H1 (cell line): ENCODE data around the gene ELFN2. TPM values are rescaled to one million over a fixed set of nuclear protein-coding genes. Genes with fewer than 3 reads are reported as not detected.

Source experiments
- CTCF ChIA-PET: fragments of 300-600 bp; sonication (Branson Sonifier 250); formaldehyde crosslinking; loops from one replicate; lab custom pipeline; 2021; ENCODE audit not compliant: partially characterized antibody; lab: Charles Lee
- POLR2A ChIA-PET: fragments of 300-600 bp; sonication (Branson Sonifier 250); formaldehyde crosslinking; loops from one replicate; lab custom pipeline; 2021; ENCODE audit warnings: inconsistent platforms; ENCODE audit not compliant: partially characterized antibody; lab: Charles Lee
- DNase-seq, 2 experiments: peaks; one replicate each; pipeline versions ENCODE4 v3.0.0 to v3.0.0-alpha.2; 2010 to 2022; ENCODE audit warnings: low spot score in 2 of 2, low read depth in 1 of 2, mixed read lengths in 1 of 2
- FAIRE-seq: peaks from 2 replicates; lab custom pipeline; 2011; peaks lifted over from hg19 to GRCh38; lab: Jason Lieb, UNC
- H2AFZ ChIP-seq: 2 replicates; pipeline ENCODE4 v1.8.1; 2012; ENCODE audit warnings: low read length, inconsistent platforms
- H2AK5ac ChIP-seq: 2 replicates; pipeline ENCODE4 v1.6.1; 2013; ENCODE audit warnings: low read depth, low read length
- H2BK120ac ChIP-seq: replicated peaks from 2 replicates; pipeline ENCODE3; 2013; ENCODE audit warnings: low read depth, low read length, inconsistent platforms
- H2BK12ac ChIP-seq: 2 replicates; pipeline ENCODE4 v1.6.1; 2013; ENCODE audit warnings: low read depth, low read length
- H2BK15ac ChIP-seq: 2 replicates; pipeline ENCODE4 v1.6.1; 2013; ENCODE audit warnings: low read length
- H2BK20ac ChIP-seq: 2 replicates; pipeline ENCODE4 v1.6.1; 2013; ENCODE audit warnings: low read length
- H2BK5ac ChIP-seq: 2 replicates; pipeline ENCODE4 v1.6.1; 2013; ENCODE audit warnings: low read depth, low read length
- H3K14ac ChIP-seq: 2 replicates; pipeline ENCODE4 v1.6.1; 2013; ENCODE audit warnings: inconsistent platforms; ENCODE audit not compliant: insufficient read length
- H3K18ac ChIP-seq: 2 replicates; pipeline ENCODE4 v1.6.1; 2013; ENCODE audit warnings: low read length; ENCODE audit errors: extremely low read depth
- H3K23ac ChIP-seq: 2 replicates; pipeline ENCODE4 v1.6.1; 2013; ENCODE audit warnings: inconsistent platforms; ENCODE audit not compliant: insufficient read length
- H3K23me2 ChIP-seq: 2 replicates; pipeline ENCODE4 v1.6.1; 2013; ENCODE audit warnings: low read depth, low read length
- H3K27ac ChIP-seq: 2 replicates; pipeline ENCODE4 v1.6.1; 2011; ENCODE audit warnings: low read depth, low read length, inconsistent platforms
- H3K27me3 ChIP-seq, 4 experiments: replicated peaks in 1 of 4; 1 replicate in 1 of 4; 2 replicates in 3 of 4; pipeline versions ENCODE4 v1.6.1 to v1.8.1; 2011 to 2013; ENCODE audit warnings: low read length in 3 of 4, mild to moderate bottlenecking in 3 of 4, inconsistent platforms in 2 of 4, mixed read lengths in 2 of 4, moderate library complexity in 1 of 4; ENCODE audit not compliant: control insufficient read depth in 3 of 4, insufficient read depth in 3 of 4; ENCODE audit errors: extremely low read depth in 1 of 4
- H3K36me3 ChIP-seq, 4 experiments: 2 replicates each; pipeline versions ENCODE4 v1.6.1 to v1.8.1; 2011 to 2013; ENCODE audit warnings: mild to moderate bottlenecking in 4 of 4, low read length in 3 of 4, moderate library complexity in 2 of 4, control low read depth in 1 of 4, inconsistent platforms in 1 of 4; ENCODE audit not compliant: insufficient read depth in 4 of 4, control insufficient read depth in 2 of 4
- H3K4ac ChIP-seq: replicated peaks from 2 replicates; pipeline ENCODE3; 2013; ENCODE audit warnings: low read length, low read depth, mixed read lengths, inconsistent platforms; ENCODE audit not compliant: insufficient read length
- H3K4me1 ChIP-seq, 4 experiments: replicated peaks in 1 of 4; 1 replicate in 1 of 4; 2 replicates in 3 of 4; pipeline versions ENCODE4 v1.6.1 to v1.8.1; 2011 to 2013; ENCODE audit warnings: low read length in 3 of 4, inconsistent platforms in 2 of 4, mixed read lengths in 1 of 4; ENCODE audit not compliant: insufficient read depth in 4 of 4, control insufficient read depth in 3 of 4
- H3K4me2 ChIP-seq, 2 experiments: 2 replicates each; pipeline versions ENCODE4 v1.6.1 to v1.8.1; 2011 to 2013; ENCODE audit warnings: low read depth in 2 of 2, low read length in 2 of 2, control low read depth in 1 of 2, inconsistent platforms in 1 of 2, mild to moderate bottlenecking in 1 of 2; ENCODE audit not compliant: insufficient read depth in 1 of 2
- H3K4me3 ChIP-seq, 4 experiments: fragments of 200-600, 300-600 bp in 1 of 4; sonication (generic), shearing (Covaris generic), sonication (Bioruptor Twin) in 1 of 4; 2 replicates each; pipeline versions ENCODE4 v1.5.1 to v1.8.1; 2011 to 2016; ENCODE audit warnings: low read length in 4 of 4, low read depth in 3 of 4, control low read depth in 2 of 4, inconsistent platforms in 2 of 4, mild to moderate bottlenecking in 2 of 4, mixed read lengths in 1 of 4, moderate library complexity in 1 of 4; ENCODE audit not compliant: insufficient read depth in 2 of 4; ENCODE audit errors: extremely low read depth in 1 of 4
- H3K56ac ChIP-seq: replicated peaks from 2 replicates; pipeline ENCODE3; 2013; ENCODE audit warnings: low read depth, mild to moderate bottlenecking, mixed read lengths, low read length, inconsistent platforms; ENCODE audit not compliant: insufficient read length
- H3K79me1 ChIP-seq: 2 replicates; pipeline ENCODE4 v1.6.1; 2013; ENCODE audit warnings: low read depth, low read length, control low read depth
- H3K79me2 ChIP-seq, 2 experiments: 2 replicates each; pipeline versions ENCODE4 v1.6.1 to v1.8.1; 2012 to 2013; ENCODE audit warnings: low read length in 2 of 2, mild to moderate bottlenecking in 2 of 2, inconsistent platforms in 1 of 2; ENCODE audit not compliant: insufficient read depth in 2 of 2, control insufficient read depth in 1 of 2
- H3K9ac ChIP-seq, 4 experiments: replicated peaks in 1 of 4; 1 replicate in 1 of 4; 2 replicates in 3 of 4; pipeline versions ENCODE4 v1.6.1 to v1.8.1; 2011 to 2013; ENCODE audit warnings: low read depth in 3 of 4, low read length in 3 of 4, control low read depth in 2 of 4, mild to moderate bottlenecking in 2 of 4, moderate library complexity in 2 of 4, inconsistent platforms in 1 of 4; ENCODE audit errors: extremely low read depth in 1 of 4
- H3K9me3 ChIP-seq, 2 experiments: 2 replicates each; pipeline versions ENCODE4 v1.6.1 to v1.8.1; 2012 to 2013; ENCODE audit warnings: mild to moderate bottlenecking in 2 of 2, moderate library complexity in 2 of 2, control low read depth in 1 of 2, inconsistent platforms in 1 of 2, low read depth in 1 of 2, low read length in 1 of 2, mixed read lengths in 1 of 2; ENCODE audit not compliant: insufficient read depth in 2 of 2
- H4K20me1 ChIP-seq, 2 experiments: replicated peaks in 1 of 2; 2 replicates each; pipeline versions ENCODE3 to v1.8.1; 2011 to 2013; ENCODE audit warnings: inconsistent platforms in 2 of 2, low read length in 2 of 2, mild to moderate bottlenecking in 1 of 2; ENCODE audit not compliant: insufficient read depth in 2 of 2, control insufficient read depth in 1 of 2
- H4K5ac ChIP-seq: 2 replicates; pipeline ENCODE4 v1.6.1; 2013; ENCODE audit warnings: low read length, low read depth, mixed read lengths, inconsistent platforms; ENCODE audit not compliant: insufficient read length
- H4K8ac ChIP-seq: 2 replicates; pipeline ENCODE4 v1.8.0; 2013; ENCODE audit warnings: mild to moderate bottlenecking, moderate library complexity, low read length, inconsistent platforms; ENCODE audit not compliant: insufficient read depth; ENCODE audit errors: extremely low read depth
- H4K91ac ChIP-seq: replicated peaks from 2 replicates; pipeline ENCODE3; 2013; ENCODE audit warnings: low read length, mixed read lengths, inconsistent platforms; ENCODE audit not compliant: insufficient read length
- CBX5 ChIP-seq: fragments of 300-800, 300-1000 bp; sonication (generic); IDR thresholded peaks from 2 replicates; pipeline ENCODE4 v1.7.1; 2016; ENCODE audit warnings: antibody characterized with exemption, low read length, low read depth
- CTBP2 ChIP-seq: IDR thresholded peaks from 2 replicates; pipeline ENCODE4 v1.7.0; 2011; ENCODE audit warnings: borderline replicate concordance, mild to moderate bottlenecking, moderate library complexity, mixed read lengths, low read length; ENCODE audit not compliant: insufficient read depth, insufficient read length
- EZH2 ChIP-seq: fragments of 200-600 bp; sonication (generic); IDR thresholded peaks from 2 replicates; pipeline ENCODE4 v1.7.1; 2012; ENCODE audit warnings: low read depth, mild to moderate bottlenecking, moderate library complexity, low read length, inconsistent platforms; ENCODE audit not compliant: severe bottlenecking
- KDM5A ChIP-seq: fragments of 200-600 bp; IDR thresholded peaks from 2 replicates; pipeline ENCODE4 v1.7.1; 2012; ENCODE audit warnings: mild to moderate bottlenecking, low read length, inconsistent platforms, mixed read lengths
- NANOG ChIP-seq: IDR thresholded peaks from 2 replicates; pipeline ENCODE4 v1.6.1; 2011; ENCODE audit warnings: low read length, low read depth, mild to moderate bottlenecking, inconsistent platforms; ENCODE audit not compliant: insufficient read depth, poor library complexity, severe bottlenecking
- POLR2A ChIP-seq, 2 experiments: IDR thresholded peaks; 1 replicate in 1 of 2; 2 replicates in 1 of 2; pipeline ENCODE4 v1.6.1; 2011; ENCODE audit warnings: low read depth in 2 of 2, low read length in 2 of 2, mild to moderate bottlenecking in 2 of 2; ENCODE audit errors: control extremely low read depth in 1 of 2
- SAP30 ChIP-seq: fragments of 300-600 bp; sonication (generic); IDR thresholded peaks from 2 replicates; pipeline ENCODE4 v1.7.1; 2012; ENCODE audit warnings: low read length, moderate library complexity, mild to moderate bottlenecking, inconsistent platforms; ENCODE audit not compliant: insufficient read depth, insufficient replicate concordance
- SIX5 ChIP-seq: IDR thresholded peaks from 2 replicates; pipeline ENCODE4 v1.6.1; 2011; ENCODE audit warnings: mild to moderate bottlenecking, low read depth, low read length
- TBP ChIP-seq: IDR thresholded peaks from 2 replicates; pipeline ENCODE4 v1.6.1; 2011; ENCODE audit warnings: low read depth, low read length, improper control_type of control experiment
- TCF12 ChIP-seq: IDR thresholded peaks from 2 replicates; pipeline ENCODE4 v1.6.1; 2011; ENCODE audit warnings: low read depth, mild to moderate bottlenecking, low read length
- WGBS, 2 experiments: shearing (Covaris generic) in 1 of 2; methylation state at CpG; one replicate each; pipeline versions ENCODE4 v1.1.6 to v1.1.7; 2013 to 2015; ENCODE audit warnings: low lambda C conversion rate in 2 of 2, mixed read lengths in 2 of 2, inconsistent platforms in 1 of 2, low coverage in 1 of 2, missing lambda C conversion rate in 1 of 2; ENCODE audit not compliant: insufficient replicate concordance in 2 of 2, insufficient coverage in 1 of 2, insufficient read length in 1 of 2; ENCODE audit errors: extremely low coverage in 1 of 2, missing lambda C conversion rate in 1 of 2; 5-methylcytosine and 5-hydroxymethylcytosine counted together
- polyA plus RNA-seq, 7 experiments: library from polyadenylated mRNA; depleted of rRNA in 3 of 7; stranded (reverse) in 5 of 7; unstranded in 2 of 7; fragments of >200 nt in 5 of 7; fragments of 200-250 nt in 2 of 7; gene quantifications; 1 replicate in 5 of 7; 2 replicates in 1 of 7; 4 replicates in 1 of 7; pipeline versions ENCODE4 v1.2.1 to v1.2.3, GENCODE V29; 2011 to 2013; ENCODE audit warnings: missing spikeins in 2 of 7, mixed read lengths in 2 of 7
- total RNA-seq: library from RNA; stranded (reverse); fragmentation: NEBNext Ultra II Directional; extraction: Animal tissue kit (Norgen Biotek cat#: 25700); gene quantifications from 2 replicates; pipeline ENCODE4 v1.2.1, GENCODE V29; 2021

ELFN2 gene
- total and polyA plus RNA-seq, 2 of the 8 experiments (the other 6 are each of a cell fraction or from before 2014, with no cell fraction given): 0.63 to 0.88 TPM

DNA sequence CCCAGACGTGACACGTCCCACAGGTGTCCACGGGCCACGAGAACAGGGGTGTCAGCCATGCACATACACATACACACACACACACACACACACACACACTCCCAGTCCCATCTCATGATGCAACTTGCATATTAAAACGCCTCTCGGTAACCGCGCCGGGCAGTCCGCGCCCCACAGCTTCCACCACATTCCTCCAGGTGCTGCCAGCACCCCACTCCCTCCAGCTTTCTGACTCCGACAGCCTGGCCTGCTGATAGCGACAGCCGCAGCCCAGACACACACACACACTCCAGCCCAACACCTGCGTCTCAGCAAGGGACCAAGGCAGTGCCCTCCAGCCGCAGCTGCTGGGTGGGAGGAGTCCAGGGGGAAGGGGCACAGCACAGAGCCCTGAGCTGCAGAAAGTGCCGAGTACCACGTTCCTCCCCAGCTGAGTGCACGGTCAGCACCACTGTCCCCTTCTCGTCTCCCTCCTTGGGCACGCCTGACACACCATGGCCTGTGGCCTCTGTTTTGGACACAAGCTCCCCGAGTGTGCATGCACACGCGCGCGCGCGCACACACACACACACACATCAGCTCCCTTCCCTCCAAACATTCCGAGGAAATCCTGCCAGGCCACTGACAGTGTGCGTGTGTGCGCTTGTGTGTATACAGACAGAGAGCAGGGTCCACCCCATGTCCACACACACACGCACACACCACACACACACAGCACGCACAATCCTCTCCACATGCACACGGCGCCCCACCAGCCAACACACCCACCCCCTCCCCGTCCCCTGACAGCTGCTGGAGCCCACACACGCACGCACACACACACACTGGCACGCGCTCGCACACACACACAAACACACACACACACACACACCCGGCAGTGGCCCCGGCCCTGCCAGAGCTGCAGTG lies 1.2 kb downstream of the ELFN2 start:
- 30% methylated on average over 39 of the region's 43 CpGs; no CpG with 5 or more reads in 1 of the 2 experiments for WGBS, 2 experiments
- Histone ChIP-seq H3K79me2 (no peaks in the 10 kb centered on the region), H3K4me2 (peak overlapping the region; percentile 66 to 86), H2BK12ac (peak overlapping the region; percentile 84; the same call in 1 of the 2 replicates), H2BK20ac (0 out of 2 replicates have a peak overlapping the region, but pooled peaks have one; percentile 35), H4K91ac (peak overlapping the region; percentile 72), H3K36me3 (no peaks in the 10 kb centered on the region), H3K4ac (peak overlapping the region; percentile 74), H3K23me2 (peaks cover 11% of the 10 kb centered on the region; the same call in 1 of the 2 replicates), H3K27ac (no peak overlapping the region), H4K5ac (no peak overlapping the region), H3K79me1 (no peaks in the 10 kb centered on the region), H2AFZ (no peak overlapping the region), H2AK5ac (no peak overlapping the region), H3K14ac (no peak overlapping the region), H3K9me3 (no peaks in the 10 kb centered on the region), H3K4me3 (peak overlapping the region; percentile 17 to 70 (median 24); a peak in 4 of 8 replicates), H3K23ac (no peak overlapping the region), H4K8ac (no peak overlapping the region; the same call in 1 of the 2 replicates), H4K20me1 (peaks cover 3 to 8% of the 10 kb centered on the region in 2 experiments), H3K56ac (no peak overlapping the region), H3K27me3 (peaks cover 29 to 56% (median 48%) of the 10 kb centered on the region in 4 experiments), H3K18ac (peak overlapping the region; percentile 20; the same call in 1 of the 2 replicates), H3K9ac (no peak overlapping the region), H2BK5ac (no peak overlapping the region; the same call in 1 of the 2 replicates), H2BK15ac (peak overlapping the region; percentile 94), H2BK120ac (no peak overlapping the region), H3K4me1 (peaks cover 3 to 27% (median 15%) of the 10 kb centered on the region in 4 experiments)
- no peak for FAIRE-seq
- DNase-seq: peak in 1 of 2 experiments; percentile 70
- CTCF ChIA-PET: interaction anchor here (0.7 to 1.7 kb wide), 9 partner anchors 28 to 165 kb away, joined by 3 to 13 read pairs (median 4); no protein-coding TSS in a partner anchor
- POLR2A ChIA-PET: interaction anchor here (0.9 kb wide), 3 partner anchors 9 to 110 kb away, joined by 3 to 4 read pairs (median 4); no protein-coding TSS in a partner anchor
- no peak for TF ChIP-seq KDM5A
- TF ChIP-seq EZH2: no peak
- TF ChIP-seq CBX5: no peak
- TF ChIP-seq TCF12: peak; percentile 90
- TF ChIP-seq SIX5: no peak
- peak; percentile 82 for TF ChIP-seq CTBP2
- peak; percentile 63; the same call in 1 of the 2 replicates for TF ChIP-seq TBP
- no peak for TF ChIP-seq NANOG
- TF ChIP-seq POLR2A (IDR thresholded peaks at IDR 0.05; ENCODE audit: control extremely low read depth in 1 of 2, low read depth in 2 of 2, low read length in 2 of 2): no peak
- no peak for TF ChIP-seq SAP30
